ENCODE results near the gene LASP1.

LASP1 gene

GRCh38 chr17:38889745-38890409, 20.0 kb downstream of the LASP1 start:
- DNase-seq, result no peak

DNA sequence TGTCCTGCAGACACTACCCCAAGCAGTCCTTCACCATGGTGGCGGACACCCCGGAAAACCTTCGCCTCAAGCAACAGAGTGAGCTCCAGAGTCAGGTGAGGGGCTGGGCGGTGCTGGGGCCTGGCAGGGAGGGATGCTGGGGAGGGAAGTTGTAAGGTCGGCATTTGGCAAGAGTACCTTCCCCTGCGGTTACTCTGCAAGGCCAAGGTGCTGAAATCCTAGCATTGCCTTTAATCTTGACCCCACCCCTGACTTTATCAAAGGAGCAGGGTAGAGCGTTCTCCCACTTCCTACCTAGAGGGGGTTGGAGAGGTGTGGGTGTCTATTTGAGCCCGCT, 20.5 kb downstream of the LASP1 start:
- no peak for DNase-seq

DNA sequence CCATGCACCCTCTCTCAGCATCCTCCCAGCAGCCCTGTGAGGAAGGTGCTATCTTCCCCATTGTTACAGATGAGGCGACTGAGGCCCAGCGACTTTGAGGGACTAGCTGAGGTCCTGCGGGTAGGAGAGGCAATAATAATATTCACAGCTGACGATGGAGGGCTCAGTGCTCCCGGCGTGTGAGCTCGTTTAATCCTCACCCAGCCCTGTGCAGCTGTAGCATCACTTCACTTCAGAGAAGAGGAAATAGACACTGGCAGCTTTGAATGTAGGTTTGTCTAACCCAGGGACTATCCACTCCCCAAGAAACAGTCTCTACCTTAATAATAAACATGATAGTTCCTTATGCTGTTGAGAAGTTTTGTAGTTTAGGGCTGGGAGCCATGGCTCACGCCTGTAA, 21.6 kb downstream of the LASP1 start:
- no peak for DNase-seq

- DNase-seq, result no peak
Measured at GRCh38 chr17:38892083-38892482, 22.2 kb downstream of the LASP1 start.

DNA sequence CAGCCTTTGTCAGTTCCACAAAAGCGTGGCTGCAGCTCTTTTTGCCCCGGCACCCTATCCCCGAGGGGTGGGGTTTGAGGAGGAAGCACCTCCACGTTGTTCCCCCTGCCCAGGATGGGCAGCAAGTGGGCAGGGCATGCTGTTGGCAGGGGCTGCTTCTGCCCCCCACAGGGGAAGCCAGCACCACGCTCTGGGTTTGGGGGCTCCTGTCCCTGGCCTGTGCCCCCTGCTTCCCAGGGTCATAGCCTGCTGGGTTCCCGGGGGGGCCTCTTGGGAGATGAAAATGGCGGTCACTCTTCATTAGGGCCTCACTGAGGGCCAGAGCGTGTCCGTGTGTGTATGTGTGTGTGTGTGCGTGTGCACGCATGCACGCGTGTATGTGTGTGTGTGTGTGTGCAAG, 22.8 kb downstream of the LASP1 start:
- DNase-seq, result no peak

GRCh38 chr17:38893113-38893512, 23.3 kb downstream of the LASP1 start:
- no peak for DNase-seq

DNA sequence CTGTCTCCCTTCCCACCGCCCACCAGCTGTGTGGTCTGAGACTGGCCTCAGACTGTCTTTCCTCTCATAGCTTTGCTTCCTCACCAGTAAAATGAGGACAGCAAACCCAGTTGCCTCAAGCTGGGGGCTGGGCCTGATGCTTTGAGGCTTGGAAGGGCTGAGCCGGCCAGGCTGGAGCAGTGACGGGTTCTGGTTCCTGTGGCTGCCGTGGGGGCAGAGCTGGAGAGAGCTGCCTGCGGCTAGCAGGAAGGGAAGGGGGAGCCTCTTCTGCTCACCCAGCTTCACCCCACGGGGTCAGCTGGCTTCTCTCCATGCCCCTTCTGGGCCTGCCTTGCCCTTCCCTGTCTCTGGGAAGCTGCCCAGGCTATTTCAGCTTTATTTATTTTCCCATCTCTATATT, 23.7 kb downstream of the LASP1 start:
- peak; percentile 44 for DNase-seq

GRCh38 chr17:38894276-38894675, 24.4 kb downstream of the LASP1 start:
- no peak for DNase-seq

GRCh38 chr17:38896346-38896954, 26.6 kb downstream of the LASP1 start:
- no peak for DNase-seq

- no peak for DNase-seq
Measured at GRCh38 chr17:38897176-38897575, 27.3 kb downstream of the LASP1 start.

DNA sequence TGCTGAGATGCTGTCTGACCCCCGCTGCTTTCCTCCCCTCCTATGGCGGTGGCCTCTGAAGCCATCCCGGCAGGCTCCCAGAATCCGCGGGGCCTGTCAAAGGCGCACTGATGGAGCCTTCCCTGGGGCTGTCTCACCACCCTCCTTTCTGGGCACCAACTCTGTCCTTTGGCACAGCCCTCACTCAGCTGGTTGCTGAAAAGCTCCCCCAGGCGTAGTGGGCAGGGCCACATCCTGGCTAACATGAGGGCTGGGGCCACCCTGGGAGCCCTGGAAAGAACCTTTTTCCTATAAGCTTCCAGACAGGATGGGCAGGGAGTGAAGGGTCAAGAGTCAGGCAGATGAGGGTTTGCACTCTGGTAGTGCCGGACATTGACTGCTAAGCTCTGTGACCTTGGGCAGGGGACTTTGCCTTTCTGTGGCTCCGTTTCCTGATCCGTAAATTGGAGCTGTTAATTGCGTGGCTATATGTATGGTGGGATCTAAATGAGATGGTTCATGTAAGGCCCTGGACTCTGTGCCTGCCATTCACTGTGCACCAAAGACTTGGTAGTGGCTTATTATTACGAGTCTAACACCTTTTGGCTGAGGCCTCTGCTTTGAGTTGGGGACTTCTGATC, 27.9 kb downstream of the LASP1 start:
- no peak for DNase-seq

GRCh38 chr17:38898291-38898679, 28.4 kb downstream of the LASP1 start:
- no peak for DNase-seq

DNA sequence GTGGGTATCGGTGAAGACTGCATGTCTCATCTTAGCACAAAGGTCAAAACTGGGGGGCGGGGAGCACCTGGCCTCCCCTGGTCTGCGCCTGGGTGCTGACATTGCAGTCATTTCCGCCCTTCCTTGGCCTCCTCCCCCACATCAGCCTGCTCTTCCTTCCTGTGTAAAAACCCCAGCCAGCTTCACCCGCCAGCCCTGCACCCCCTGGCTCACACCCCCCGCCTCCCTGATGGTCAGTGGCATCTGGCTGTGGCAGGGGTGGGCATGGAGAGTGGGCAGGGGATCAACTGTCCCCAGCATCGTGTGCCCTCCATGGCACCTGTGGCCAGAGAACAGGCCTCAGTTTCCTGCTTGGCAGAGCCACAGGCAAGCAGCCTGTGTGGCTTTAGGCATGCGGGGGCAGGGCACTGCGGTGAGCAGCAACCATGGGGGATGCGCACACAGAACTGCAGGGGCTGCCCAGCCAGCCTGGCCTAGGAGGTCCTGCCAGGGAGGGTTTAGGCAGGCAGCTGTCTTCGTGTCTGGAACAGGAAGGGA, 29.0 kb downstream of the LASP1 start:
- peak; percentile 92 for DNase-seq

GRCh38 chr17:38899421-38899820, 29.6 kb downstream of the LASP1 start:
- DNase-seq, result no peak

DNA sequence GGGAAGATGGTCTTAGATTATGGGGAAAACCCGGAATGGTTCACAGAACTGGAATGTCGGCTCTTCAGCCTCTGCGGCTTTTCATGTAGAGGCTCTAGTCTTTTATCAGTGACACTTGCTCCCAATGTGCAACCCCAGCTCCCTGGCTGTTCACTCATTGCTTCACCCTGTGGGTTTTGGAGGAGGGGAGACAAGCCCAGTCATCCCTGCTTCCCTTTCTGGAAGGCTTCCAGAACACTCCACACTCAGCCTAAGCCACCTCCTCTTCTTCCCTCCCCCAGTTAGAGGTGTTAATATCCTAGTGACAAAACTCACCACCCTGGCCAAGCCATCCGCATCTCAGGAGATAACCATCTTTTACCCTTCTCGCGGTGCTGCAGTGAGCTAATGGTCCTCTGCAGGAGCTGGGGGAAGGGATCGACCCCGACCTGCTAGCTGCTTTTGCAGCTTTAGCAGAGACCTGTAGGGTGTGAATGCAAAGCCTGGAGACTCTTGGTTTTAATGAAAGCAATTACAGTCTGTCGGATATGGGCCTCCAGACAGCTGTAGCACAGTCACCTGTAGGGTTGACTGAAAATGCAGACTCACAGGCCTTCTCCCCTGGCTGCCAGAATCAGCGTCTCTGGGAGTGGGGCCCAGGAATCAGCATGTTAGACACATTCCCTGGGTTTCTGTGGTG, 31.3 kb downstream of the LASP1 start:
- DNase-seq, result peak; percentile 34

- DNase-seq, result no peak
Measured at GRCh38 chr17:38903404-38903803, 33.5 kb downstream of the LASP1 start.

DNA sequence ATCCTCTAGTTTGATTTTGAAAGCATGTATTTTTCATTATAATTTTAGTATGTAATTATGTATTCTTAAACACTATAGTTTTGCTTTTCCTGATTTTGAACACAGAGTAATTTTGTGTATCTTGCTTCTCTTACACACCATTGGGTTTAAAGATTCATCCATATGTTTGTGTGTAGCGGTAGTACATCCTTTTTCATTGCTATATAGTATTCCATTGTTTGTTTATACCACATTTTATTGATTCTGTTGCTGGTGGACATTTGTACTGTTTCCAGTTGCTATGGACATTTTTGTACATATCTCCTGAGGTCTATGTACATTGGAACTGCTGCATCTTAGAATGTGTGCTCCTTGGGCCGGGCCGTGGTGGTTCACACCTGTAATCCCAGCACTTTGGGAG, 35.0 kb downstream of the LASP1 start:
- no peak for DNase-seq

- no peak for DNase-seq
Measured at GRCh38 chr17:38905375-38905774, 35.5 kb downstream of the LASP1 start.

DNA sequence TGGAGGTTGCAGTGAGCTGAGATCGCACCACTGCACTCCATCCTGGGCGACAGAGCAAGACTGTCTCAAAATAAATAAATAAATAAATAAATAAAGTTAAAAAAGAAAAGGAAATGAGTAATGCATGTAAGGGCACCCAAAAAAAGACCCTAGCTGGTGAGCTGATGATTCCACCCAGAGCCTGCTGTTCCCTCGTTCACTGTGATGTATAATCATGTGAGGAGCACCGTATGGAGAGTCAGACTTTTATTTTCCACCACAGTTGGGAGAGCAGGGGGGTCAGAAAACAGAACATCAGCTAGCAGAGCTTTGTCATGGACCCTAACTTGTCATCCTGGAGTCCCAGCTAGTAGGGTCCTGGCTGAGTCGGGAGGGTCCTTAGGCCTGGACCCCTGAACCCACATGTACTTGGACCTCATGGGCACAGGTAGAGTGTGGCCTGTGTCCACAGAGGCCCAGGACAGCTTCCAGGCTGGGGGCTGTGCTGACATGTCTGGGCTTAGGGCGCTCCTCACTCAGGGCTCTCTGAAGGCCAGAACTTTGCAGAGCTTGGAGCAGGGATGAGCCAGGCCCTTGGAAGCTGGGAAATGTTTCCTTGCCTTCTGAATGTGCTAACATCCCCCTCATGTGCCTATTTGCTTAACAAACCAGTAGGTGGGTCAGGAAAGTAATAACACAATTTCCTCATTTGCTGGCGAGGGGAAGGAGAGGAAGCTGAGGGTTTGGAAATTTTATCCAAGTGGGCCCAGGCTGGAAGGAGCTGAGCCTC, 36.8 kb downstream of the LASP1 start:
- no peak for DNase-seq

DNA sequence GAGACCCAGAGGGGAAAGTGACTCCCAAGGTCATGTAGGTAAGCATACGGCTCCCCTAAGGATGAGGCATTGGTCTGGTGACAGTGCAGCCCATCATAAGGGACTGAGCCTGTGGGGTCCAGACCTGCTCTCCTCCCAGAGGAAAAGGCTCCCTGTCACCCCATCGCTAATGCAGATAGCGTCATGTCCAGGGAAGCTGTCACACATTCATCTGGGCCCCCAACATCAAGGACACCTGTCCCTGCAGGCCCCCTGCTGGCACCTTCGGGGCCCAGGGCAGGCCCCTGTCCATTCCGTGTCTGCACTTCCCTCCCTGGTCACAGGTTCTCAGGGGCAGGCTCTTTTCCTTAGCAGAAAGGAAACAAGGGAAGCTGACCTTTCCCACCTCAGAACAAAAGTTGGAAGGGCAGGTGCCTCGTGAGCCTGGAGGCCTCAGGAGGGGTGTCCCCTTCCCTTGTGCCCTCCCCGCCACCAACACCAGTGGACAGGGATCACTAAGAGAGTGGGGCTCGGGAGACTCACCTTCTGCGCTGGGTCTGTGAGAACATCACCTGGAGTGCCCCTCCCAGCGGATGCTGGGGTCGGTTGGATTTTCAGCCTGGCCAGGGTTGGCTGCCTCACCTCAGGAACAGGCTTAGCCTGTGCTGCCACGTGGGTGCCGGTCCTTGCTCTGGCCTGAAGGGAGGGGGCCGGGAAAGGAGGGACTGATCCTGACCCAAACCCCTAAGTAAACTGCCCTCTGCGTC, 38.2 kb downstream of the LASP1 start:
- DNase-seq, result no peak

- DNase-seq, result no peak
Measured at GRCh38 chr17:38908676-38909181, 38.9 kb downstream of the LASP1 start.

DNA sequence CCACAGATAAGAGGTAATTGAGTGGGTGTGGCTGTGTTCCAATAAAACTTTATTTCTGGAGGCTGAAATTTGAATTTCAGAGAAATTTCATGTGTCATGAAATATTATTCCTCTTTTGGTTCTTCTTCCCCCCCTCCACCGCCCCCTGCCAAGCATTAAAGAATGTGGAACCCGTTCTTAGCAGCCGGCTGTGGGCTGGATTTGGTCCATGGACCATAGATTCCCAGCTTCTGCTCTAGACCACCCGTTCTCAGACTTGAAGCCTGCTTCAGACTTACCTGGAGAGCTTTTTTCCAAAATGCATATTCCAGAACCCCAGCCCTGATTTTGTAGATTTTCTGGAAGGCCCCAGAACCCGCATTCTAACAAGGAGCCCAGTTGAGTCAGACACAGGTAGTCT, 40.5 kb downstream of the LASP1 start:
- DNase-seq, result peak; percentile 3
